K562 (cell line): ENCODE measurements around the gene MYH15. TPM values are rescaled to one million over a fixed set of nuclear protein-coding genes. Genes with fewer than 3 reads are reported as not detected.

Experiments used
- ATAC-seq: fragments of 200-7000 bp; cut with Tn5 transposase; 3 replicates; pipeline ENCODE4 v1.9.1; 2020; ENCODE audit warnings: moderate library complexity
- BruUV-seq: library from RNA; stranded (reverse); fragments of 400-500 nt; replicated peaks from 2 replicates; lab custom pipeline; 2021; lab: Mats Ljungman, UMichigan
- CTCF ChIA-PET: fragments of 300-600 bp; formaldehyde crosslinking; extraction: SDS; loops from one replicate; lab custom pipeline; 2021; ENCODE audit warnings: low intra/inter-chr PET ratio; lab: Yijun Ruan, JAX
- POLR2A ChIA-PET: fragments of 300-600, 350-650 bp; sonication (Branson Sonifier 250); formaldehyde crosslinking; extraction: SDS; loops from one replicate; lab custom pipeline; 2021; ENCODE audit warnings: antibody characterized with exemption, inconsistent platforms; lab: Yijun Ruan, JAX
- DNase-seq, 4 experiments: peaks; one replicate each; pipeline versions ENCODE4 v3.0.0 to v3.0.0-alpha.2; 2011 to 2018; ENCODE audit warnings: low spot score in 3 of 4, mixed read lengths in 3 of 4; ENCODE audit errors: extremely low read depth in 1 of 4
- FAIRE-seq: peaks from 2 replicates; lab custom pipeline; 2011; peaks lifted over from hg19 to GRCh38; lab: Jason Lieb, UNC
- H2AFZ ChIP-seq: 2 replicates; pipeline ENCODE4 v1.6.0; 2011; ENCODE audit warnings: low read depth, low read length, control low read depth, inconsistent platforms
- H3K27ac ChIP-seq: fragments of 200-600 bp; 3 replicates; pipeline ENCODE4 v1.8.0; 2011; ENCODE audit warnings: low read depth, mild to moderate bottlenecking, control low read depth, inconsistent platforms, low read length, moderate library complexity, mixed read lengths; ENCODE audit errors: extremely low read depth
- H3K27me3 ChIP-seq, 2 experiments: fragments of 300-600 bp in 1 of 2; 2 replicates in 1 of 2; 3 replicates in 1 of 2; pipeline versions ENCODE4 v1.6.0 to v1.8.0; 2011; ENCODE audit warnings: inconsistent platforms in 2 of 2, low read length in 2 of 2, mild to moderate bottlenecking in 1 of 2, mixed read lengths in 1 of 2, moderate library complexity in 1 of 2; ENCODE audit not compliant: control insufficient read depth in 2 of 2, insufficient read depth in 2 of 2
- H3K36me3 ChIP-seq: fragments of 300-600 bp; 3 replicates; pipeline ENCODE4 v1.8.0; 2011; ENCODE audit warnings: mild to moderate bottlenecking, low read length, inconsistent platforms; ENCODE audit not compliant: control insufficient read depth, insufficient read depth
- H3K4me1 ChIP-seq, 2 experiments: fragments of 200-600 bp in 1 of 2; replicated peaks in 1 of 2; 2 replicates in 1 of 2; 3 replicates in 1 of 2; pipeline versions ENCODE4 v1.5.1 to v1.8.0; 2011; ENCODE audit warnings: inconsistent platforms in 2 of 2, low read length in 2 of 2, mild to moderate bottlenecking in 1 of 2, mixed read lengths in 1 of 2, moderate library complexity in 1 of 2; ENCODE audit not compliant: control insufficient read depth in 2 of 2, insufficient read depth in 2 of 2
- H3K4me2 ChIP-seq: 2 replicates; pipeline ENCODE4 v1.6.1; 2011; ENCODE audit warnings: low read length, control low read depth, inconsistent platforms, mixed read lengths; ENCODE audit not compliant: insufficient read depth
- H3K4me3 ChIP-seq: fragments of 200-600 bp; sonication (generic), shearing (Covaris generic); 2 replicates; pipeline ENCODE4 v1.5.1; 2016; ENCODE audit warnings: control low read depth, inconsistent platforms
- H3K79me2 ChIP-seq: fragments of 200-600 bp; 3 replicates; pipeline ENCODE4 v1.8.0; 2011; ENCODE audit warnings: low read length, inconsistent platforms; ENCODE audit not compliant: control insufficient read depth, insufficient read depth
- H3K9ac ChIP-seq, 2 experiments: 2 replicates each; pipeline versions ENCODE4 v1.6.0 to v1.6.1; 2011; ENCODE audit warnings: low read depth in 2 of 2, low read length in 2 of 2, control low read depth in 1 of 2, inconsistent platforms in 1 of 2, mild to moderate bottlenecking in 1 of 2, mixed read lengths in 1 of 2; ENCODE audit not compliant: insufficient read depth in 1 of 2
- H3K9me1 ChIP-seq: one replicate; pipeline ENCODE4 v1.6.0; 2011; ENCODE audit warnings: inconsistent platforms, mild to moderate bottlenecking, low read length, moderate library complexity; ENCODE audit not compliant: control insufficient read depth, insufficient read depth
- H3K9me3 ChIP-seq: replicated peaks from 2 replicates; pipeline ENCODE4 v1.5.1; 2011; ENCODE audit warnings: low read depth, low read length, inconsistent platforms; ENCODE audit not compliant: control insufficient read depth, insufficient read depth
- H4K20me1 ChIP-seq: replicated peaks from 2 replicates; pipeline ENCODE4 v1.6.1; 2011; ENCODE audit warnings: low read length, inconsistent platforms, mixed read lengths; ENCODE audit not compliant: control insufficient read depth, insufficient read depth
- GABPA ChIP-seq: fragments of 200-800 bp; sonication (Bioruptor generic); conservative IDR thresholded peaks from 2 replicates; pipeline ENCODE4 v1.6.1; 2016; ENCODE audit warnings: low read depth, missing genetic modification characterization, missing compliant biosample characterization
- HDGF ChIP-seq: fragments of 450-650 bp; IDR thresholded peaks from 2 replicates; pipeline ENCODE4 v1.6.1; 2016
- L3MBTL2 ChIP-seq: fragments of 450-650 bp; IDR thresholded peaks from 2 replicates; pipeline ENCODE4 v1.6.1; 2016; ENCODE audit warnings: mild to moderate bottlenecking, moderate library complexity
- LCOR ChIP-seq: sonication (generic); formaldehyde crosslinking; IDR thresholded peaks from 2 replicates; pipeline ENCODE4 v1.8.0; 2022; ENCODE audit warnings: mild to moderate bottlenecking, missing genetic modification reagents
- PHF8 ChIP-seq: fragments of 200-600 bp; sonication (generic); IDR thresholded peaks from 2 replicates; pipeline ENCODE4 v1.6.1; 2012; ENCODE audit warnings: mixed run types, mild to moderate bottlenecking, inconsistent platforms, low read length, moderate library complexity, borderline replicate concordance
- RBM15 ChIP-seq: fragments of 200-400 bp; formaldehyde crosslinking; IDR thresholded peaks from 2 replicates; pipeline ENCODE4 v1.6.1; 2018; ENCODE audit warnings: mild to moderate bottlenecking, low read length, moderate library complexity; ENCODE audit not compliant: insufficient read depth
- RBM39 ChIP-seq: fragments of 200-400 bp; formaldehyde crosslinking; optimal IDR thresholded peaks from 2 replicates; pipeline ENCODE3; 2018; ENCODE audit warnings: low read depth, low read length
- SPI1 ChIP-seq: IDR thresholded peaks from 2 replicates; pipeline ENCODE4 v1.6.1; 2011; ENCODE audit warnings: low read depth, low read length, control low read depth, borderline replicate concordance
- SRF ChIP-seq, 2 experiments: fragments of 250-450, 450-650 bp in 1 of 2; sonication (Bioruptor Pico) in 1 of 2; sonication (generic) in 1 of 2; formaldehyde crosslinking; IDR thresholded peaks; 2 replicates each; pipeline versions ENCODE4 v1.5.0 to v1.5.1; 2020 to 2022; ENCODE audit warnings: mild to moderate bottlenecking in 1 of 2, missing genetic modification reagents in 1 of 2
- ZNF143 ChIP-seq: sonication (generic); formaldehyde crosslinking; IDR thresholded peaks from 2 replicates; pipeline ENCODE4 v1.9.0; 2022; ENCODE audit warnings: mild to moderate bottlenecking, missing genetic modification reagents
- ZNF318 ChIP-seq, 2 experiments: fragments of 450-650 bp; IDR thresholded peaks; 2 replicates each; pipeline ENCODE4 v1.6.1; 2016; ENCODE audit warnings: mild to moderate bottlenecking in 2 of 2, borderline replicate concordance in 1 of 2, low read depth in 1 of 2, moderate library complexity in 1 of 2
- ZNF778 ChIP-seq: fragments of 450-650 bp; formaldehyde crosslinking; IDR thresholded peaks from 2 replicates; pipeline ENCODE4 v1.4.0; 2020; ENCODE audit warnings: mild to moderate bottlenecking, moderate library complexity
- WGBS: fragments of 100-300 bp; shearing (Covaris generic); methylation state at CpG from one replicate; pipeline ENCODE4 v1.1.6; 2016; ENCODE audit warnings: low coverage, mixed read lengths; ENCODE audit not compliant: insufficient coverage; ENCODE audit errors: missing lambda C conversion rate; 5-methylcytosine and 5-hydroxymethylcytosine counted together
- in situ Hi-C: fragments of 300-500 bp; cut with MboI; formaldehyde crosslinking; loops from 4 replicates; pipeline ENCODE4 v1.15.0; 2018; ENCODE audit warnings: inconsistent platforms, mixed read lengths
- intact Hi-C: fragments of 100-400 bp; cut with micrococcal nuclease; formaldehyde crosslinking; loops from 2 replicates; pipeline ENCODE4 v1.14.2; 2022
- polyA plus RNA-seq, 8 experiments: library from polyadenylated mRNA; depleted of rRNA in 4 of 8; stranded (reverse) in 5 of 8; unstranded in 3 of 8; fragments of >200 nt; fragmentation: Nextera tagmentation in 2 of 8; fragmentation: Illumina TruSeq in 1 of 8; extraction: Ambion mirVana in 2 of 8; extraction: Trizol in 1 of 8; gene quantifications; 2 replicates each; pipeline versions ENCODE4 v1.2.1 to v1.2.3, GENCODE V29; 2011 to 2014; ENCODE audit warnings: inconsistent platforms in 1 of 8, missing spikeins in 1 of 8
- total RNA-seq, 7 experiments: library from RNA; depleted of rRNA in 6 of 7; stranded (reverse); fragments of >200 nt in 6 of 7; fragmentation: Illumina TruSeq in 2 of 7; extraction: Trizol in 2 of 7; gene quantifications; 2 replicates each; pipeline versions ENCODE4 v1.2.1 to v1.2.3, GENCODE V29; 2011 to 2021; ENCODE audit warnings: low replicate concordance in 1 of 7

MYH15 gene
- total and polyA plus RNA-seq, 9 of the 15 experiments (the other 6 are each of a cell fraction or from before 2014, with no cell fraction given) = 0.03 to 0.29 (median 0.12) TPM

- TF ChIP-seq PHF8 (no peak), SRF (CRISPR knock-in tag; IDR thresholded peaks at IDR 0.05) (no peak), ZNF143 (CRISPR knock-in tag) (no peak), GABPA (tag) (no peak)
These were observed 101.3 kb downstream of the MYH15 start (continued) for GRCh38 chr3:108408883-108409799.

GRCh38 chr3:108407886-108408285 is 102.5 kb downstream of the MYH15 start:
- ATAC-seq (no peak), DNase-seq (no peak), FAIRE-seq (no peak)
- H2AFZ ChIP-seq = no peak overlapping the region
- in situ Hi-C loops = loop anchor here (10.0 kb wide), 1 partner anchor 253 kb away; no protein-coding TSS in a partner anchor
- H3K4me2 ChIP-seq = no peak overlapping the region
- WGBS = 0% methylated on average over 3 of the region's 3 CpGs
- no peak overlapping the region for H3K4me3 ChIP-seq
- no peaks in the 10 kb centered on the region for H3K9me1 ChIP-seq
- BruUV-seq = no TSS peak
- no peak overlapping the region for H3K27ac ChIP-seq
- no peaks in the 10 kb centered on the region; a peak in 1 of 5 replicates for H3K27me3 ChIP-seq
- no peak overlapping the region for H3K9ac ChIP-seq
- no peaks in the 10 kb centered on the region for H4K20me1 ChIP-seq
- no peaks in the 10 kb centered on the region for H3K36me3 ChIP-seq
- intact Hi-C loops = loop anchor here (10.0 kb wide), 1 partner anchor 473 kb away; no protein-coding TSS in a partner anchor
- H3K9me3 ChIP-seq = no peaks in the 10 kb centered on the region
- ChIA-PET CTCF (no interaction called here), POLR2A (no interaction called here)
- no peaks in the 10 kb centered on the region for H3K79me2 ChIP-seq
- no peaks in the 10 kb centered on the region for H3K4me1 ChIP-seq
- TF ChIP-seq LCOR (CRISPR knock-in tag) (no peak), L3MBTL2 (no peak), RBM39 (no peak), HDGF (no peak), ZNF778 (CRISPR knock-in tag) (no peak), RBM15 (no peak), SPI1 (no peak), ZNF318 (IDR thresholded peaks at IDR 0.05; ENCODE audit: borderline replicate concordance in 1 of 2, low read depth in 1 of 2) (no peak)
